Activated CD8-positive, alpha-beta memory T cell treated with anti-CD3 and anti-CD28 coated beads for 36 hours (primary cell): ENCODE data around the gene OR6N1. TPM values are rescaled to one million over a fixed set of nuclear protein-coding genes. Genes with fewer than 3 reads are reported as not detected.

Experiments used
- CTCF ChIA-PET: fragments of 350-600 bp; sonication (Branson Sonifier 250); formaldehyde crosslinking; loops from one replicate; lab custom pipeline; 2021; ENCODE audit warnings: antibody characterized with exemption; lab: Charles Lee
- POLR2A ChIA-PET: fragments of 350-600 bp; sonication (Branson Sonifier 250); formaldehyde crosslinking; loops from one replicate; lab custom pipeline; 2021; ENCODE audit warnings: antibody characterized with exemption; lab: Charles Lee
- total RNA-seq, 2 experiments: library from RNA; stranded (reverse); gene quantifications; one replicate each; pipeline ENCODE4 v1.2.3, GENCODE V29; 2021

The OR6N1 gene
- total RNA-seq, 2 experiments from 2014 or later: not detected

DNA sequence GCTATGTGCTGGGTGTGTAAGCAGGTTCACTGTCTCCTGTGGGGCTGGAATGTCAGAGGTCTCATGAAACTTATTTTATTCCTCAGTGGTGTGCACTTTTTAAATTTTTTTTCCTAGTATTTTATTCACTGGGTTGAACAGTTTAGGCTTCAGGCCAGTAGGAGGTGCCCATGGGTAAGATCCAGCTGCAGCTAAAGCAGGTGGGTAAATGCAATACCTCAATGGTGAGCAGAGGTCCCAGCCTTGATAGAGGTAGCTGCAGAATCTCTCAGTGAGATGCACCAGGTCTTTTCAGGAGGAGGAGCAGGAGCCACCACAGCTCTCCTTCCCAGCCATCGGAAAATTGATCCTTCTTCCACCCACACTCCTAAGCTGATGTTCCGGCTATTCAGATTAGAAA, 21.6 kb upstream of the OR6N1 start:
- CTCF ChIA-PET: interaction anchor here (0.9 kb wide), 1 partner anchor 204 kb away, joined by 4 read pairs; no protein-coding TSS in a partner anchor
- POLR2A ChIA-PET: interaction anchor here (0.7 kb wide), 1 partner anchor 215 kb away, joined by 3 read pairs; no protein-coding TSS in a partner anchor

DNA sequence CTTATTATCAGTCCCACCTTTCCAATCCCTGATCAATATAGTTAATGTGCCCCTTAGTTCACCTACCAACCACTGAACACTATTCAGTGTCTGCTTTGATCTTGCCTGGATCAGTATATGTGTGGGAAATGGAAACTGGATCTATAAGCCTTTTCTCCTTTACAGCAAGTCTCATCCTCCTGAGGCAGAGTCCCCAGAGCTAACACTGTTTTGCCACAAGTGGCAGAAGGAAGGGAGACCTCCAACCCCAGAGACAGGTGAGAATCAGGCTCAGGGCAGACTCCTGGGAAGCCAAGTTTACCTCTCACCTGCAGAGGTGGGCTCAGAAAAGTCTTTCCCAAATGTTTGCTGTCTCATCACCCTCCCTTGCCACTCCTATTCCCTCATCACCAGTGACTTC, 9.1 kb upstream of the OR6N1 start, which contains the start of gene OR6N2:
OR6N2 (minus strand) TSS at position 101 of the 400 bp plus-strand sequence. CDS start 3,569 bp downstream, outside the sequence.
- CTCF ChIA-PET: no interaction called here

DNA sequence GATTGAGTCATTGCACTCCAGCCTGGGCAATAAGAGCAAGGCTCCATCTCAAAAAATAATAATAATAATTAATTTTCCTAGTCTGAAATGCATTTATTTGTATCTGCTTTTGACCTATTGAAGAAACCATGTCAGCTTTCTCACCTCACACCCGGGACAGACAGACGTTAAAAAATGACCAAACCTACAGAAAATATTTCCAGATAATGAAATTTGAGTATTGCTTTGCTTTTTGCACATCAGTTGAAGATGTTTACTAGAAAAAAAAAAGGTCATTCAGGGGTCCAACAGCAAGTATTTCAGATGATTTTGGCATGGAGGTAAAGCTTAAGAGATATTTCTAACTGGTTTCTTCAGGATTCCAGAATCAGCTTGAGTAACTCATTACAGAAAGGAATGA, 17.6 kb downstream of the OR6N1 start, which contains the start of gene OR6K6:
OR6K6 (plus strand) TSS at position 301 of the 400 bp plus-strand sequence. CDS start 168 bp downstream, outside the sequence.
- ChIA-PET CTCF (no interaction called here), POLR2A (no interaction called here)

More for the DNA sequence above, 9.1 kb upstream of the OR6N1 start, which contains the start of gene OR6N2:
- POLR2A ChIA-PET: no interaction called here

DNA sequence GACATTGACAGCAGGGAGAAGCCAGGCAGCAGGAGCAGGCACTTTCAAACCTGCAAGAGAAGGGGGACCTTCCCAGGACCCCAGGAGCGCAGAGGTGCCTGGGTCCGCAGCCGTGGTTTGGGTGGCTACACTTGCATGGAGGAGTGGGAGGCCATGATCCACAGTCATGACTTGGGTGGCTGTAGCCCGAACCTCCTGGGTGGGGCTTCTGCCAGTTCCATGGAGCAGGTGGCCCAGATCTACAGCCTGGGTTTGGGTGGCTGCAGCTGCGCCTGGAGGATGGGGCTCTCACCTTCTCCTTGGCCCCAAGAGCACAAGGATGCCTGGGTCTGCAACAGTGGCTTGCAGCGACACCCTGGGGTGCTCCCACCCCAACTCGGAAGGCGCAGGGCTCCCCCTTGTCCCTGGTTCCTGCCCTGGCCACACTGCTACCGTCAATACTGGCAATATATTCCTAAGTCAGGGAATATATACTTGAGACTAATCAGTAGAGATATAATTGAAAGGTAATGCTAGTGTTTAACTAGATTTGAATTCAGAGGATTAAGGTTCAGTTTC, 19.8 kb downstream of the OR6N1 start:
- POLR2A ChIA-PET: no interaction called here

DNA sequence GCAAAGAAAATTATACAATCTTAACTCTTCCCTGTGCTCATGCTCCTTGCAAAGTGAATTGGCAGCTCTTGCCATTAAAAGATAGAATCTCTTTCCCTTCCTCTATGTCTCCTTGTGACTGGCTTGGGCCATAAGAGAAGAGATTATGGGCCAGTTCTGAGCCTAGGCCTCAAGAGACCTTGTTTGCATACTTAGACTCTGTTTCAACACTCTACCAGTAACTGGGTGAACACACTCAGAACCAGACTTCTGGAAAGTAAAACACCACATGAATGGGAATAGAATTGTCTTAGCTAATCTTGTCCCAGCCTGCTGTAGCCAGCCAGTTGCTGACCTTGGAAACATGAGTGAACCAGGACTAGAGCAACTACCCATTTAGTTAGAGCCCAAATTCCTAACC, 36.1 kb downstream of the OR6N1 start:
- CTCF ChIA-PET: no interaction called here

More for the DNA sequence above, 19.8 kb downstream of the OR6N1 start:
- CTCF ChIA-PET: no interaction called here

DNA sequence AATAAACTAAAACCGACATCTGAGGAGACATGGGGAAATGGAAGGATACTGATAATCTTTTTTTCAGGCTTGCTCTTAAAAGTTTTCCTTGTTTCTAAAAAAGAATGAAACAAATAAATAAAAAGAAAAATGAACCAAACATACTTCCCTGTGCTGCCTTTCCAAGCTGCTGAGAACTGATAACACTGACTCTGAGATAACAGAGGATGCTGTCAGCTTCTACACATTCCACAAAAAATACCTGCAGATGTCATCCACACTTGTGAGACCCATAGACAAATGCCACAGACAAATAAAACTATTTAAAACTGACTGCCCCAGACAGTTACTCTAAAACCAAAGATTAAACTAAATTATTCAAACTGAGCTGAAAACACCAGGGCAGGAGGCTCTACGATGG, 39.5 kb downstream of the OR6N1 start:
- ChIA-PET POLR2A (no interaction called here), CTCF (no interaction called here)

More for the DNA sequence above, 36.1 kb downstream of the OR6N1 start:
- POLR2A ChIA-PET: no interaction called here

DNA sequence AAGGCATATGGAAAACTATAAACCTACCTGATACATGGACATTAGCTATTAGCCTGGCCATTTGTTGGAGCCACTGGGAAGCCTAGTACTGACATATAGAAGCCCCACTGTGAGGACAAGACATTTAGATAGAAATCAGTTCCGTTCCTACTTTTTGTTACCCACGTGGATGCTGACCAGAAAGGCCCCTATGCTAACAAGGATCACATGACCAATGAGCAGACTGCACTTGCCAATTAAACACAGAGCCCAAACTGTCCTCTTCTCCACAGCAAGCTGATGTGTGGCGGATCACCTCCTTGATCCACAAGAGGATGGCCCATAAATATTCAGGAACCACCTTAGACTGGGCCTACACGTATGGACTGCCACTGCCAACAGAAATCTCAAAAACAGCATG, 40.3 kb downstream of the OR6N1 start:
- CTCF ChIA-PET: no interaction called here
- POLR2A ChIA-PET: no interaction called here

DNA sequence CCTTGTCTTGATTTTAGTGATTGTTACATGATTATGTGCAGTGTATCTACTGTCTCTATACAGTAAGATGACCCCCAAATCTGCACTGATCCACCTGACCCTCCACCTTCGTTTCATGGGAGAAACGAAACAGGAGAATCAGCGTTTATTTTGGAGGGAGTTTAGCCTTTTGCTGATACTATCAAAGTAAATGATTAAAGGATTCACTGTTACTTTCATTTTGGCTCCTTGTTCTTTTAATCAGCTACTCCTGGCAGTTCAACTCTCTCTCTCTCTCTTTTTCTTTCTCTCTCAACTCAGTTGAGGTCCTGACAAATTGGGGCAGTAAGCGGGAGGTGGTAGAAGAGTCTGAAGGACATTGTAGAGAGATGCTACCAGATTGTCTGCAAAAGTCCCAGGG, 41.5 kb downstream of the OR6N1 start:
- CTCF ChIA-PET: no interaction called here

DNA sequence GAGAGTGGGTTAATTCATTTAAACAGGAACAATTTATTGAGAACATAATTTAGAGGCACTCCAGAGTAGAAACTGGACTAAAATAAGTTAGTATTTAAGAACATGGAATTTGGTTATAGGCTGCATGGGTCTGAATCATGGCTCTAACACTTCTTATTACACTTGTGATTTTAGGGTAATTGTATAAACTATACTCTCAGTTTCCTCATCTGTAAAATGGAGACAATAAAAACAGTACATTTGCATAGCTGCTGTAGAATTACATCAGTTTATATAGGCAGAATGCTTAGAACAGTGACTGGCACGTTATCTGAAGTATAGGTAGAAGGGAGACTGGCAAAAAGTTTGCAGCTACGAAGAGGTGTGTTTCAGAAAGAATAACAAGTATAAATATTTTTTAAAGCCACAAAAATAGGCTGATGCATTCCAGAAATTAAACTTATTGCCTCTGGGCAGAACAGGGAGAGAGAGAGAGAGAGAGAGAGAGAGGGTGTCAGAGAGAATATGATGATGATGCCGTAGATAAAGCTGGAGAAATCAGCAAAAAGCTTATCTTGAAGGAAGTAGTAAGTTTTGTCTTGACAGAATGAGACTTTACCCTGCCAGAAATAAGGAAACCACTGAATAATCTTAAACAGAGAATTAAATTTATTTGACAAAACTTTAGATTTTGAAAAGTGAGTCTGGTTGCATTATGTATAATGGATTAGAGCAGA, 43.3 kb downstream of the OR6N1 start:
- ChIA-PET CTCF (no interaction called here), POLR2A (no interaction called here)

More for the DNA sequence above, 41.5 kb downstream of the OR6N1 start:
- POLR2A ChIA-PET: no interaction called here

DNA sequence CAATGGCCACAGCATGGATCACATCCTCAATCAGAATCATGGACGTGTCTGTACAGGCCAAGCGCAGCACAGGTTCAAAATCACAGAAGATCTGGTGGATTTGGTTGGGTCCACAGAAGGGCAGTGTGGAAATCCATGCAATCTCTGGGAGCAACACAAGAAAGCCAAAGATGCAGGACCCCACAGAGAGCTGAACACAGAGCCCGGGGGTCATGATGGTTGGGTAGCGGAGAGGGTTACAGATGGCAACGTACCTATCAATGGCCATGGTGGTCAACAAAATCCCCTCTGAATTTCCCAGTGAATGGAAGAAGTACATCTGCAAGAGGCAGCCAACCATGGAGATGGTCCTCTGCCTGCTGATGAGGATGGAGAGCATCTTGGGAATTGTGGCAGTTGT, 47.6 kb downstream of the OR6N1 start:
- POLR2A ChIA-PET: no interaction called here
- CTCF ChIA-PET: no interaction called here

DNA sequence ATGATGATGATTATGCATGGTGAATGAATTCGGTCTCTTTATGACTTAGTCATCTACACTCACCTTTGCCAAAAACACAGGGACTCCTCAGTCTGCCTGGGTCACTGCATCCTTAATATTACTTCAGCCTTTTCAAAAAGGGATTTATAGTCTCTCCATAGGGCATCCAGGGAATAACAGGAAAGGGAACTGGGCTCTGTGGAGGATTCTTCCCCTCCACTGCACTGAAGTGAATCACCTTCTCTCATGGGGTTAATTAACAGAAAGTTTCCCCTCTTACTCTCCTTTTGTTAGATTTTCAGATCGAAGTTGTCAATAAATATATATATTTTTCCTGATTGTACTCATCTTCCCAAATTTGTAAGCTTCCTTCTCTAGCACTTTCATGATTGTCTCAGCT, 51.4 kb downstream of the OR6N1 start, which contains the start of gene OR6K3:
OR6K3 (minus strand) TSS at position 101 of the 400 bp plus-strand sequence. CDS start 2,605 bp downstream, outside the sequence.
- POLR2A ChIA-PET: no interaction called here

DNA sequence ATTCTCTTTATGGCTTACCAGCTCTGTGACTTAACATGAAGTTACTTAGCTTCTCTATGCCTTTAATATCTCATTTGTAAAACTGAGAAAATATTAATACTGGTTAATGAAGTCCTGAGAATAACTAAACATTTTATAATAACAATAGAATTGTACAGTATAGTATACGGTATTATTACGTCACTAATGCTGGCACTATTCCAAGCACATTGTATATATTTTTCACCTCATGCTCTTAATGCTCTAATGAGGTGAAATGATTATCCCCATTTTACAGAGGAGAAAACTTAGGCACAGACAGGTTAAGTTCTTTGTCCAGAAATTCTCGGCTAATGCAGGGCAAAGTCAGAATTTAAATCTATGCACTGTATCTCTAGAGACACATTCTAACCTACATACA, 52.3 kb downstream of the OR6N1 start:
- ChIA-PET CTCF (no interaction called here), POLR2A (interaction anchor here (0.6 kb wide), 1 partner anchor 18 kb away, joined by 8 read pairs; no protein-coding TSS in a partner anchor)

More for the DNA sequence above, 51.4 kb downstream of the OR6N1 start, which contains the start of gene OR6K3:
- CTCF ChIA-PET: no interaction called here

DNA sequence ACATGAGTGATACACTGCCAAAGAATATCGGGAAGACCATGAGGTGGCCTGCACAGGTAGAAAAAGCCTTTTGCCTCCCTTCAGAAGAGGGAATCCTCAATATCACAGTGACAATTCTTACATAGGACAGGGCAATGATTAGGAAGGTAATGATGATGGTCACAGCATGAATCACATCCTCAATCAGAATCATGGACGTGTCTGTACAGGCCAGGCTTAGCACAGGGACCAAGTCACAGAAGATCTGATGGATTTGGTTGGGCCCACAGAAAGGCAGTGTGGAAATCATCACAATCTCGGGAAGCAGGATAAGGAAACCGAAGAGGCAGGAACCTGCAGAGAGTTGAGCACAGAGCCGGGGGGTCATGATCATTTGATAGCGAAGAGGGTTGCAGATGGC, 54.7 kb downstream of the OR6N1 start:
- ChIA-PET POLR2A (no interaction called here), CTCF (no interaction called here)

DNA sequence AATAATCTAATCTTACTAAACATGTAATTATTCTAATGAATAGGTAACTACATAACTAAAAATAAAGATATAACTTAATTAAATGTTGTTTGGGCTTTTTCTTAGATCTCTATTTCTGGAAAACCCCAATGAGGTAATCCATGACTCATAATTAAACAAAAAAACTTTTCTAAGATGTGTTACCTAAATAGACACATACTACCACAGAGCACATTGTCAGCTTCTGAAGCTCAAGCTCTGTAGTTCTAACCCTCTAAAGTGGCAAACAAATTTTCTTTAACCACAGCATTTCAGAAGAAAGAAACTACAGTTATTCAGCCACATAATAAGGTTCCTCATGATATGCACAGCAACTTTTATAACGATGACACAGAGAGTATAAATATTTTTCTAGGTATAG, 55.7 kb downstream of the OR6N1 start:
- CTCF ChIA-PET: no interaction called here
- POLR2A ChIA-PET: no interaction called here

DNA sequence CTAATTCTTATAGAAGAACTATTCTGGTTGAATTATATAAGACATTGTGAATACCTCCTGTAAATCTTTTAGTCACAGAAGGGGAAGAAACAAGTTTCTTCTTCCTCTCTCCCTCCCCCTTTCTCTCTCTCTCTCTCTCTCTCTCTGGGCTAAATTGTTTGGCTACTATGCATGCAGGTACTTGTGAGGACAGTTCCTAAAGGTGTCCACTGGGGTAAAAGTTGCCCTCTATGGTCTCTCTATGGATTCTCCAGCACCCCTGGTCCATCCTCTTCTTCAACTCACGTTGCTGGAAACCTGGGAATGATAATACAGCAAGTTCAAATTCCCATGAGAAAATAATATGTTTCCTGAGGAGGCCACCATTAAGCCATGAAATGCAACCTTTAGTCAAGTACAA, 57.2 kb downstream of the OR6N1 start:
- ChIA-PET POLR2A (no interaction called here), CTCF (no interaction called here)

Other genes starting within 250 kb of the OR6N1 start
- not detected for gene OR6Y1, start 217.8 kb downstream of the OR6N1 start, total RNA-seq
- not detected for gene OR6P1, start 201.6 kb downstream of the OR6N1 start, total RNA-seq
- gene OR10X1, start 192.3 kb downstream of the OR6N1 start, total RNA-seq: not detected
- not detected for gene OR10Z1, start 166.9 kb downstream of the OR6N1 start, total RNA-seq
- gene SPTA1, start 85.5 kb downstream of the OR6N1 start, total RNA-seq: not detected
- not detected for gene OR6K2, start 71.5 kb downstream of the OR6N1 start, total RNA-seq
- not detected for gene OR6K3, start 51.5 kb downstream of the OR6N1 start, total RNA-seq
- not detected for gene OR6K6, start 17.5 kb downstream of the OR6N1 start, total RNA-seq
- not detected for gene OR6N2, start 9.0 kb upstream of the OR6N1 start, total RNA-seq
- not detected for gene MNDA, start 59.2 kb upstream of the OR6N1 start, total RNA-seq
- 10 to 100 TPM; 14.3 to 17.4 TPM for gene PYHIN1, start 159.4 kb upstream of the OR6N1 start, total RNA-seq
- gene IFI16, start 237.7 kb upstream of the OR6N1 start, total RNA-seq: 100 to 1,000 TPM; 203 to 212 TPM